HG03045 (cell line): ENCODE results near the gene TTLL4.

ENCODE experiments used
- ATAC-seq: cut with Tn5 transposase; IDR thresholded peaks from one replicate; pipeline ENCODE4 v1.9.1; 2021; ENCODE audit warnings: mild to moderate bottlenecking, moderate library complexity; ENCODE audit not compliant: unreplicated experiment

TTLL4 gene

GRCh38 chr2:218781691-218782527 lies 71.3 kb downstream of the TTLL4 start, which contains the start of gene CYP27A1:
Gene CYP27A1 (plus strand): TSS chr2:218782147. CDS start chr2:218782183, 36 bp downstream.
- no peak for ATAC-seq

DNA sequence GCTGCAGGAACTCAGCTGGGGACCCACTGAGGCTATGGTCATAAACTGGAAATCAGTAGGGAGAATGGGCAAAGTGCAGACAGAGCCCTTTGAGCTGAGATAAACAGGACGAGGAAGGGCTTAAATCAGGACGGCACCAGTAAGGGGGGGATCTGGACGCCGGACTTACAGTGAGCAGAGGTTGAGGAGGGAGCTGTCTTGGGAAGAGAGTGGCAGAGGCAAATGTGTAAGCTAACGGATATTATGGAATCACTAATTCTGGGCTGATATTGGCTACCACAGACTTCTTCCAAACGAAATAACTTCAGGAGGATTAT lies 71.9 kb downstream of the TTLL4 start:
- ATAC-seq, result no peak

- ATAC-seq, result no peak
These were observed 73.1 kb downstream of the TTLL4 start for GRCh38 chr2:218783688-218784087.

DNA sequence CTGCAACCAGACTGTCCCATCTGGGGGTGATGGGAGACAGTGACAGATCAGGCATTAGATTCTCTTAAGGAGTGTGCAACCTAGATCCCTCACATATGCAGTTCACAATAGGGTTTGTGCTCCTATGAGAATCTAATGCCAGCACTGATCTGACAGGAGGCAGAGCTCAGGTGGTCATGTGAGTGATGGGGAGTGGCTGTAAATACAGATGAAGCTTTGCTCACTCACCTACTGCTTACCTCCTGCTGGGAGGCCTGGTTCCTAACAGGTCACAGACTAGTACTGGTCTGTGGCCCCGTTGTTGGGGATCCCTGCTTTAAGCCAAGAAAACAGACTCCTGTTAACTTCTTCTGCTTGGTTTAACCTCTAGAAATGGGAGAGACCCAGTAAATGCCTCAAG lies 74.5 kb downstream of the TTLL4 start:
- no peak for ATAC-seq

DNA sequence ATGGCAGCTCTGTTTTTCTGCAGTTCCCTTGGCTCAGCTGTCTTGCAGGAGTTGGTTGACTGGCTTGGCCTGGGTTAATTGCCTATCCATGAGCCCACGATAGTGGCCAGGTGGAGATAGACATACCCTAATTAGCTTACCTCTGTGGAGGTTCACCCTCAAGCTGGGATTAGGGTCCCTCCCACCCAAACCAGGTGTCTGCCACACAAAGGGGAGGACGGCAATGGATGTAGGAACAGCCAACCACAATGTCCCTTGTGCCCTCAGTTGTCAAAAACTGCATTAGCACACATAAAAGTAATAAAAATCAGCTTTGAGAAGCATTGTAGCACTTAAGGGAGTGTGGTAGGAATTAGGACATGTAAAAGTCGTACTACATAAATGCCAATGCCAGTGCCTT lies 75.5 kb downstream of the TTLL4 start:
- no peak for ATAC-seq

DNA sequence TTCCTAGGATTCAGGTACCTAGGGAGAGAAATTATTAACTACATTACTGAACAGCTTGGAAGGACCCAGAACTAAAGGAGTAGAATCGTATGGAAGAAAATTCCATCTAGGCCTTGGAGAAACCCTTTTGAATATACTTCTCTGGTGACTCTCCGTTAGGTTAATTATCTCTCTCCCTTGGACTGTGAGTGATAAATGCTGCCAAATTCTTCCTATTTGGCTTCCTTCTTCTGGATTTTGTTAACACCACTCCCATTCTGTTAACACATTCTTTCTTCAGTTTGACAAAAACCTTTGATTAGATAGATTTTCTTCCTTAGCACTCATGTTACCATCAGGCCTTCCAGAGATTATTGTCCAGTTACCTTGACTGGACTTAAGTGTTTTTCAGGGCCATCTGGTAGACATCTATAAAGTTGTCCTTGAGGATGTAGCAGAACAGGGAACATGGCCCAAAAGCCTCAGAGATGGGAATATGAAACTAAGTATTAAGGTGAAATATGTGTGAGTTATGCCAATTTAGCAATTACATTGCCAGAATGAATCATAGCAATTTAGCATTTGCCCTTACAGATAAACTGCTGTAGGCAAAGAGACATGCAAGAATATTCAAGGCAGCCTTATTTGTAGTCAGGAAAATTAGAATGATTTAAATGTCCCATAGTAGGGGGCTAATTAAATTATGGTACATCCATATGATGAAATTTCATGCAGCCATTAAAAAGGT lies 78.1 kb downstream of the TTLL4 start:
- no peak for ATAC-seq

GRCh38 chr2:218792433-218792832 lies 81.8 kb downstream of the TTLL4 start:
- no peak for ATAC-seq

DNA sequence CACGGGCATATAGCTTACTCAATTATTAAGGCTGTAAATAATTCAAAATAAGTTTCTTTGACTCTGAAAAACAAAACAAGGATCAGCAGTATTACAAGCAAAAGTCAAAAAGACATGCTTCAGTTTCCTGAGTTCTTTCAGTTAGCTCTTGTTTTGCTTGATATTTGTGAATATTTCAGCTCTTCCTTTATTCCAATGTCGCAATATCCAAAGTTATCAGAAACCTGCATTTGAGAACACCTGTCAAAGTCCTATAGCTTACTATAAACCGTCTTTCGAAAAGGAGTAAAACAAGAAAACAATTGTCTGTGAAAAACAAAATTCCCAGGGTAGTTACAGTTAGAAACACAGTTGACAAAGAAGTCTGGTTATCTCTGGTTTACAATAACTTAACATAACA lies 86.1 kb downstream of the TTLL4 start:
- no peak for ATAC-seq

DNA sequence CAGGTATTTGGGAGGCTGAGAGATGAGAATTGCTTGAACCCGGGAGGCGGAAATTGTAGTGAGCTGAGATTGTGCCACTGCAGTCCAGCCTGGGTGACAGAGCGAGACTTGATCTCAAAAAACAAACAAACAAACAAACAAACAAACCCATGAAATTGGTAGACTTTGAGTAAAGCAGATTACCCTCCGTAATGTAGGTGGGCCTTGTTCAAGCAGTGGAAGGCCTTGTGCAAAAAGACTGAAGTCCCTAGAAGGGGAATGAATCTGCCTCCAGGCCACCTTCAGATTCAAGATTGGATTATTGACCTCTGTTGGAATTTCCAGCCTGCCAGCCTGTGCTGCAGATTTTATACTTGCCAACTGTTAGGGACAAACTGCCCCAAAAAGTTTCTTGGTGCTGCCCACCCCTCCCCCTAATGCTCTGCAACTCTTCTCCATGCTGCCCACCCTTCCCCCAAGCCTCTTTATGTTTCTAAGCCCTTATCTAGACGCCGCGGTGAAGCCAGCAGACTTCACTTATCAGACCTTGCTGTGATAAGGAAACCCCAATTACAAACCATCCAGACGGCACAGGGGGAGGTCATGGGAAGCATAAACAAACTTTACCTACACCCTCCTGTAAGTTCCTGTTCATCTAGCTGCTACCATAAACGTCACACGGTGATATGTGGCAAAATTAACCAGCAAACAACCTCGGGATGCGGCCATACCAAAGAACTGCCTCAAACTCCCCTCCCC lies 88.3 kb downstream of the TTLL4 start:
- ATAC-seq, result no peak

DNA sequence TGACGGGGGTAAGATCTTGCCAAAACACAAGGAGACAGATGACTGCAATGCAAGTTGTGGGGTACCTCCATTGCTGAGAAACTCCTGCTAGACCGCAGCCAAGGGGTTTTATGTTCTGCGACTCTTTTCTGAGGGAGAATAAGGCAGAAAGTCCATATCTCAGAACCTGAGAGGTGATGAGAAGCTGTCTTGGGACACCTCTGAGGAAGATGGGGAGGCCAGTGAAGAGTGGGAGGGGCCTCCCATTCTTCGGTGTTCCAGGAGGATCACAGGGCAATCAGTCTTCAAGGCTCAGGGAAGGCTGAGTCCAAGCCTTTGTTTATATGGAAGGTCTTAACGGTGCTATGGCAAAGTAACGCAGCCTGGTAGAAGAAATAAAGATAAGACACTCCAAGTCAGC lies 89.4 kb downstream of the TTLL4 start:
- no peak for ATAC-seq

DNA sequence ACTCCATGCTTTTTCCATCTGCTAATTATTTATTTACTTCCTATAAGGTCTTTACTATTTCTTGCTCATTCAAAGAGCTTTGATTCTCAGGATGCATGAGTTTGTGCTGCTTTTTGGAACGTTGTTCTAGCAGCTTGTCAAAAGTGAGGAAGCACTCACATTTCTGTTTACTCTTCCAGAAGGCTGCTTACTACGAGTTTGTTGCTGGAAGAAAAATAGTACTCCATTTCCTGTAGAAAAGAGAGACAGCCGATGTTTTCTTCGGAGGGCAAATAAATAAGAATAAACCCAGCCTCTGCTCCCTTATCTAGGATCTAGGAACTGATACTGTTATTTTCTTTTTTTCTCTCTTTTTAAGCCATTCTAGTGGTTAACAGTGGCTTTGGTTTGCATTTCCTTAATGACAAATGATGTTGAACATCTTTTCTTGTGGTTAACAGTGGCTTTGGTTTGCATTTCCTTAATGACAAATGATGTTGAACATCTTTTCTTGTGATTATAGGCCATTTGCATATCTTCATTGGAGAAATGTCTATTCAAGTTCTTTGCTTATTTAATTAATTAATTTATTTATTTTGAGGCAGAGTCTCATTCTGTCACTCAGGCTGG lies 91.9 kb downstream of the TTLL4 start:
- no peak for ATAC-seq

GRCh38 chr2:218804817-218805216 lies 94.2 kb downstream of the TTLL4 start:
- ATAC-seq, result no peak
